Fibroblast of mammary gland (primary cell): ENCODE results near the gene DOCK4.

Source experiments
- DNase-seq: peaks from one replicate; pipeline ENCODE4 v3.0.0-alpha.2; 2010; ENCODE audit warnings: low read depth
- H3K4me3 ChIP-seq: 2 replicates; pipeline ENCODE4 v1.5.1; 2011; ENCODE audit warnings: low read depth, mild to moderate bottlenecking, low read length, moderate library complexity; ENCODE audit not compliant: control insufficient read depth
- TF ChIP-seq, protein P1 (sequence below): conservative IDR thresholded peaks from 2 replicates; pipeline ENCODE4 v1.5.1; 2011; ENCODE audit warnings: low read depth, low read length, inconsistent platforms; ENCODE audit not compliant: control insufficient read depth, insufficient read depth

Gene DOCK4

GRCh38 chr7:111784296-111784695, 421.9 kb downstream of the DOCK4 start:
- no peak overlapping the region for H3K4me3 ChIP-seq
- TF ChIP-seq, protein P1, sequence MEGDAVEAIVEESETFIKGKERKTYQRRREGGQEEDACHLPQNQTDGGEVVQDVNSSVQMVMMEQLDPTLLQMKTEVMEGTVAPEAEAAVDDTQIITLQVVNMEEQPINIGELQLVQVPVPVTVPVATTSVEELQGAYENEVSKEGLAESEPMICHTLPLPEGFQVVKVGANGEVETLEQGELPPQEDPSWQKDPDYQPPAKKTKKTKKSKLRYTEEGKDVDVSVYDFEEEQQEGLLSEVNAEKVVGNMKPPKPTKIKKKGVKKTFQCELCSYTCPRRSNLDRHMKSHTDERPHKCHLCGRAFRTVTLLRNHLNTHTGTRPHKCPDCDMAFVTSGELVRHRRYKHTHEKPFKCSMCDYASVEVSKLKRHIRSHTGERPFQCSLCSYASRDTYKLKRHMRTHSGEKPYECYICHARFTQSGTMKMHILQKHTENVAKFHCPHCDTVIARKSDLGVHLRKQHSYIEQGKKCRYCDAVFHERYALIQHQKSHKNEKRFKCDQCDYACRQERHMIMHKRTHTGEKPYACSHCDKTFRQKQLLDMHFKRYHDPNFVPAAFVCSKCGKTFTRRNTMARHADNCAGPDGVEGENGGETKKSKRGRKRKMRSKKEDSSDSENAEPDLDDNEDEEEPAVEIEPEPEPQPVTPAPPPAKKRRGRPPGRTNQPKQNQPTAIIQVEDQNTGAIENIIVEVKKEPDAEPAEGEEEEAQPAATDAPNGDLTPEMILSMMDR: no peak
- DNase-seq: no peak

- no peak for DNase-seq
- H3K4me3 ChIP-seq: no peak overlapping the region
- TF ChIP-seq, protein P1: no peak
These were observed 422.3 kb downstream of the DOCK4 start for GRCh38 chr7:111783854-111784253.

DNA sequence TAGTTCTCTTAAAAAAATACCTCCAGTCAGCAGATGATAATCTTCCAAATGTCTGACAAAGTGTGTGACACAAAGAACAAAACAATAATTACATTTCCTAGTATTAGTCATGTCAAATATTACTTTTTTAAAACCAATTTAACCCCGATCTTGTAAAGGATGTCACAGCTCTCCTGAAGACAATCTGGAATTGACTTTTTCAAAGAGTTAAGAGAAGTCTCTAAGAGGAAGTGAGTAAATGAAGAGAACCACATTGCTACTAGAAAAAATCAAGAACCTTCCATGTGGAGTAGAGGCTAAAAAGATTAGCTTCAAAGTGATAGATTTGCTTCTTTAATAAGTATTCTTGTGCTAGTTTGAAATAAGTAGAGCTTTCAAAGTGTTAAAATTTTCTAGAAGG, 425.7 kb downstream of the DOCK4 start:
- no peak for DNase-seq

DNA sequence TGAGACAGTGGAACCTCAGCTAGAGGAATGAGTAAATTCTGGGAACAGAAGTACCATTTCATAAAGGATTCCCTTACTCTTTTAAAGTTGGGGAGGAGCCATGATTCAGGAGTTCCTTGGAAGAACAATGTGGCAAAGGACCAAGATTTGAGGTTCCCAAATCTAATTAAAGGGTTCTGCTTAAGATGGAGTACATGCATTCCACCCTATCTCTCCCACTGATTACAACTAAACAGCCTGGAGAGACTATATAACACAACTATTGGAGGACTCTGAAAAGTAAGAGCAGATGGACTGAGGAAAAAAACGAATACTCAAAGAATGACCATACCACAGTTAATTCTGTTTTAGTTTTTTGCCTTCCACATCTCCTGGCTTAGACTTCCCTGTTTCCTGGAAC, 431.0 kb downstream of the DOCK4 start:
- H3K4me3 ChIP-seq: no peak overlapping the region
- TF ChIP-seq, protein P1: no peak
- no peak for DNase-seq

More for the DNA sequence above, 425.7 kb downstream of the DOCK4 start:
- TF ChIP-seq, protein P1: no peak
- H3K4me3 ChIP-seq: no peak overlapping the region

- TF ChIP-seq, protein P1: no peak
- no peak for DNase-seq
These were observed 433.5 kb downstream of the DOCK4 start for GRCh38 chr7:111772716-111773115.

GRCh38 chr7:111771638-111772037, 434.6 kb downstream of the DOCK4 start:
- TF ChIP-seq, protein P1: no peak
- no peak for DNase-seq
- no peak overlapping the region for H3K4me3 ChIP-seq

More at GRCh38 chr7:111772716-111773115, 433.5 kb downstream of the DOCK4 start:
- no peak overlapping the region for H3K4me3 ChIP-seq

DNA sequence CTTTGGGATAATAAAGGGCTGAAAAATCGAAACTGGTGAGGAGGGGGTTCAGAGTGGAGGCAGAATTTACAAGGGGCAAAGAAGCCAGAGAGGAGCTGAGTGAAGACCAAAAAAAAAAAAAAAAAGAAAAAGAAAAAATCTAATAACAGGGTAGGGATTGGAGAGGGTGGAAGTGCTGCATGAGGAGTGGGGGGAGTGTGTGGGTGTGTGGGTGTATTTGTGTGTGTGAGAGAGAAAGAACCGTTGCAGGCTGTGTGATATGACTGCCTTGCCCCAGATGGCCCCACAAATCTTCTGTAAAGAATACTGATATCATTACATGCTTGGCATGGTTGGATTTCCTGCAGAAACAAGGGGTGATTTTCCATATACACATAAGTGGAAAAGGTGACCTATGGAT, 436.1 kb downstream of the DOCK4 start:
- H3K4me3 ChIP-seq: no peak overlapping the region
- DNase-seq: no peak

More for the DNA sequence above, 436.1 kb downstream of the DOCK4 start:
- TF ChIP-seq, protein P1: no peak
